Measurements from ENCODE around the gene OSBPL10. TPM values are rescaled to one million over a fixed set of nuclear protein-coding genes. Genes with fewer than 3 reads are reported as not detected.
A peak's percentile ranks its signal among the peaks of the same experiment; 100 is the strongest.

The OSBPL10 gene
- polyA plus RNA-seq, 3 donors from 2014 or later = 0.19 to 0.50 TPM; not detected in 1

DNA sequence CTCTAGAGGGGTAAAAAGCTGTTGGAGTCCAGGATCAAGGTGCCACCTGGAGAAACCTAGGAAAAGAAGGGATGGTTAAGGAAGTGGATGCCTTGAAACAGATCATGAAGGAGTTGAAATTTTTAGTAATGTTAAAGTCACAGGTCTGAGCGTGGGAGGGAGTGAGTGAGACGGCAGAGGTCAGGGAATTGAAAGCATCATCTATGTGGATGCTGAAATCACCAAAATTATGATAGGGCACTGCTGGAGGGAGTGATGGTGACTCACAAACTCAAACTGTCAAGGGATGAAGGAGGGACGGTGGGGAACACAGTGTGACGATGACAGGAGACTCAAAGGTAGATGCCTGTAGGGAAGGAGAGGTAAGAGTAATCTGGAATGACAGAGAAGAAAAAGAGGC, 205.7 kb downstream of the OSBPL10 start:
- Mint-ChIP-seq H3K9me3 (peaks cover 0 to 3% (median 0%) of the 10 kb centered on the region in 6 donors), H3K27ac (no peak overlapping the region), H3K4me1 (no peaks in the 10 kb centered on the region), H3K27me3 (ENCODE audit: low read depth in 3 of 3) (peaks cover 5 to 13% (median 7%) of the 10 kb centered on the region in 3 donors), H3K36me3 (no peaks in the 10 kb centered on the region), H3K4me3 (no peak overlapping the region)
- no peak for DNase-seq

DNA sequence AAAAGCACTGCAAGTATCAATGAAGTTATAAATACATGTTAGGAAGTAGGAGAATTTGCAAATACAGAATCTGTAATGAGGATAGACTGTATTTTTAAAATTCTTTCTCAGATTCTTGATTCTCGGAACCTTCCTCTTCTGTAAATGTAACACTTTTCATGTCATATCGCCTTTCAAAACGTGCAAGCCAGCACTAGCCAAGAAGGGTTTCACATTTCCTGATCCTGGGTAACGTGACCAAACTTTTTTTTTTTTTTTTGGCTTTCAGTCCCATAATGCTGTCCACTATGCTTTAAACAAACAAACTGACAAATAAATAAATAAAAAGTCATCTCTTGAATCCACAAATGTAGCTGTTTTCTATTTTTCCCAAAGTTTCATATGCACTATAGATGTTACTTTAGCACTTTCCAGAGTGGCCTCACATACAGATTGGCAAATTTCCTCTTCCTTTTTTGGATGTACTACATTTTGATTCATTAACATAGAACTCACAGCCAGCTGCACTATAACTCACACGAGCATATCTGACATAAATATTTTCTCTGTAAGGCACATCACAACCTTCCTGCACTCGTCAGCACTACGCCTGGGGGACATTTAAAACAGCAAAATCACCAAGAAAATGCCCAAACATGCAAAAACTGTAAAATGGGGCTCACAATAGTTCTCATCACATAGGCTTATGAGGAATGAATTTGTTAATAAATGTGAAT, 208.1 kb downstream of the OSBPL10 start:
- Mint-ChIP-seq H3K36me3 (no peaks in the 10 kb centered on the region), H3K4me3 (no peak overlapping the region), H3K4me1 (peaks cover 1 to 5% of the 10 kb centered on the region in 2 donors), H3K9me3 (no peaks in the 10 kb centered on the region), H3K27me3 (ENCODE audit: low read depth in 3 of 3) (peaks cover 0 to 13% (median 6%) of the 10 kb centered on the region in 3 donors), H3K27ac (no peak overlapping the region)
- DNase-seq = no peak

DNA sequence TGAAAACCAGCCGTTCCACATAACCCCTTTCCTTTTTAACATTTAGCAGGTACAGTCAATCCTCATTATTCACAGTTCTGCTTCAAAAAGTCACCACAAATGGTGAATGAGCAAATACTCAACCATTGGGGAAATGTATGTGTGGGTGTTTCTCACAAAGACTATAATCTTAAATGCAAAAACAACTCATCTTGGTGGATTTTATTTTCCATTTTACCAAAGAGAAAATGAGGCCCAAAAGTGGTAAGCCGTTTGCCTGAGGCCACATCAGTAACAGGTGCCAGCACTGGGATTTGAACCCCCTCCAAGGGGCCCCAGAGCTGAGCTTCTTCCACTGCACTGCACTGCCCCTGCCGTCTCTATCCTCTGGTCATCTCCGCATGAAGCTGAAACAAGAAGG, 208.8 kb downstream of the OSBPL10 start:
- Mint-ChIP-seq H3K9me3 (no peaks in the 10 kb centered on the region), H3K4me1 (peaks cover 1 to 5% of the 10 kb centered on the region in 2 donors), H3K4me3 (no peak overlapping the region), H3K27me3 (ENCODE audit: low read depth in 3 of 3) (peaks cover 0 to 12% (median 6%) of the 10 kb centered on the region in 3 donors), H3K27ac (no peak overlapping the region), H3K36me3 (no peaks in the 10 kb centered on the region)
- DNase-seq = no peak

DNA sequence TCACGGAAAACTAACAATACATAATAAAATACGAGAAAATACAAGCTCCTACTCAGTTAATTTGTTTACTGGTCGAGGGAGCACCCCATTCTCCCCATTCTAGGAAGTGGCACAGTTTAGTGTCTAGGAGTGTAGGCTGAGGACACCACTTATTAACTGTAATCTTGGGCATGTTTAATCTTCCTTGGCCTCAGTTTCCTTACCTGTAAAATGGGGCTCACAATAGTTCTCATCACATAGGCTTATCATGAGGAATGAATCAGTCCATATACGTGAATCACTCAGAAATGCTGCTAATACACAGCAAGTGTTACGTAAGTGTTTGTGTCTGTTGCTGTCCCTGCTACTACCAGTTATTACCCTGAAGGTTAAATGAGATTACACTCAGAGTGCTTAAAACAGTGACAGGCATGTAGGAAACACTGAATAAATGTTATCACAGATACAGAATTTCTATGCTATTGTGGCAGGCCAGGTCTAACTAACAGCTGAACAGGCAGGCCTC, 210.2 kb downstream of the OSBPL10 start:
- no peak for DNase-seq
- peaks cover 0 to 8% (median 6%) of the 10 kb centered on the region in 3 donors for H3K27me3 Mint-ChIP-seq (ENCODE audit: low read depth in 3 of 3)
- H3K36me3 Mint-ChIP-seq = no peaks in the 10 kb centered on the region
- H3K9me3 Mint-ChIP-seq = no peaks in the 10 kb centered on the region
- H3K27ac Mint-ChIP-seq = no peak overlapping the region
- peaks cover 5 to 6% of the 10 kb centered on the region in 2 donors for H3K4me1 Mint-ChIP-seq
- no peak overlapping the region for H3K4me3 Mint-ChIP-seq

DNA sequence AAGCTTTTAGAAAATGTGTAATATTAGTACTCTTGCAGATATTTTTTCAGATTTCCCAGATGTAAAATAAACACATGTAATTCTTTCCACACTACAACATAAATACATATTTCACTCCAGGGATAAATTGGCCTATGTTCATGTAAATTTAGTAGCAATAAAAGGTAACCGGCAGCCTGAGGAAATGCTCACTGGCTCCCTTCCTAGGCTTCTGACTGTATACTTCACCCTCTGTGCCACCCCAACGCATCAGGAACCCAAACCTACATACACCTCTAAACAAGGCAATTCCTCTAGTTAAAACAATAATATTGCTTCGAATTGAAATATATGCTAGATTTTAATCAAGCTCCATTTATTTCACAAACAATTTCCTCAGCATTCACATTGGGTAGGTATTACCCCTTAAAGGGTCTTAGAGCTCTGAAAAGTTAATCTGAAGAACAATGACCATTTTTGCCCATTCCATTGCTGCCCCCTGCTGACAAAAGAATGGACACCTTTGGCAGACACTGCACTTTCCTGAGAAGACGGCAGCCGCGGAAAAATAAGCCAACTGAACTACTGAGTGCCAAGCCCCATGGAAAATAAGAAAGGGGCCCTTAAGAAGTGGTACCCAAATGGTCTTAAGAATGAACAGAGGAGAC, 212.5 kb downstream of the OSBPL10 start:
- H3K27me3 Mint-ChIP-seq (ENCODE audit: low read depth in 3 of 3) = peaks cover 0 to 6% (median 5%) of the 10 kb centered on the region in 3 donors
- DNase-seq = peak; percentile 33 to 49 (median 37)
- H3K4me1 Mint-ChIP-seq = peaks cover 5 to 7% of the 10 kb centered on the region in 2 donors
- no peaks in the 10 kb centered on the region for H3K36me3 Mint-ChIP-seq
- H3K27ac Mint-ChIP-seq = no peak overlapping the region
- H3K9me3 Mint-ChIP-seq = no peaks in the 10 kb centered on the region
- H3K4me3 Mint-ChIP-seq = no peak overlapping the region

DNA sequence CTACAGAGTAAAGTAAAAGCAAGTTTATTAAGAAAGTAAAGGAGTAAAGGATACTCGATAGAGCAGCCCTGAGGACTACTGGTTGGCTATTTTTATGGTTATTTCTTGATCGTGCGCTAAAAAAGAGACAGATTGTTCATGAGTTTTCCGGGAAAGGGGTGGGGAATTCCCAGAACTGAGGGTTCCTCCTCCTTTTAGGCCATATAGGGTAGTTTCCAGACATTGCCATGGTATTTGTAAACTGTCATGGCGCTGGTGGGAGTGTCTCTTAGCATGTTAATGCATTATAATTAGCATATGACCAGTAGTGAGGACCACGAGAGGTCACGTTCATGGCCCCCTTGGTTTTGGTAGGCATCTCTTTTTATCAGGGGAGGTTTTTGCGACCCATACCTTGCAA, 213.1 kb downstream of the OSBPL10 start:
- Mint-ChIP-seq H3K36me3 (no peaks in the 10 kb centered on the region), H3K27ac (no peak overlapping the region), H3K4me1 (peaks cover 6 to 8% of the 10 kb centered on the region in 2 donors), H3K9me3 (no peaks in the 10 kb centered on the region), H3K27me3 (ENCODE audit: low read depth in 3 of 3) (peaks cover 0 to 6% (median 5%) of the 10 kb centered on the region in 3 donors), H3K4me3 (no peak overlapping the region)
- DNase-seq = no peak

DNA sequence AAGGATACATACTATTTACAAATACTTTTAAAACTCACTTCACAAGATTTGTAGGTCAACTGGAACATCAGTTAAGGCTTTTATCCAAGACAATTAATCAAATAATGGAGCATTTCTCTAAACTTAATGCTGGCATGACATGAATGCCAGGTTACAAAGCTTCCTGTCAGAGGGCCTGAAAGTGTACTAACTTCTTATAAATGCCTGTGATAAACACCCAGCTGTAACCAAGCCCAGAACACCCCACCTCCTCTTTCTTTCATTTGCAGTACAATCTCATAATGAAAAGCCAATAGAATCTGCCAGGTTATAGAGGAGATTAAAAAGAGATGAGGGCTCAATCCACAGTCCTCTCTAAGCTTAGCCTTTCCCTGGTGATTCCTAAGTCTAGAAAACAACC, 214.4 kb downstream of the OSBPL10 start:
- Mint-ChIP-seq H3K27me3 (ENCODE audit: low read depth in 3 of 3) (peaks cover 0 to 6% (median 4%) of the 10 kb centered on the region in 3 donors), H3K4me1 (peaks cover 18 to 19% of the 10 kb centered on the region in 2 donors), H3K4me3 (no peak overlapping the region), H3K27ac (no peak overlapping the region), H3K36me3 (no peaks in the 10 kb centered on the region), H3K9me3 (no peaks in the 10 kb centered on the region)
- no peak for DNase-seq

DNA sequence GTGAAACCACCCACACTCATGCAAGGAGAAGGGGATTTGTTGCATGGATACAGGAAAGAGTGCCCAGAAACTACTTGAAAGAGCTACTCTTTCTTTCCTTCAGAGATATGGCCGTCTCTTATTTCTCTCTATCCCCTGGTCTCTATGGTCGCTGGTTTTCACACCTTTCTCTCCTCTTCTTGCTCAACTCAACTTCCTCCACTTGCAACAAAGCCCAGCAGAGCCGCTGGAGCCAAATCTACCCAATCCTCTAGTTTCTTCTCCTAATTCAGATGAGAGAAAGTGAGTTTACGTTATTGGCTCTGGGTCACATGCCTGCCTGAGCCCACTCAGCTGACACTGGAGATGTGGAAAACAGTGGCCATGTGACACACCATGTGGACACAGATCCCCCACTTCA, 215.2 kb downstream of the OSBPL10 start:
- no peak overlapping the region for H3K27ac Mint-ChIP-seq
- H3K4me3 Mint-ChIP-seq = peak overlapping the region in 1 of 5 donors; percentile 41
- H3K36me3 Mint-ChIP-seq = no peaks in the 10 kb centered on the region
- H3K27me3 Mint-ChIP-seq (ENCODE audit: low read depth in 3 of 3) = peaks cover 0 to 7% (median 4%) of the 10 kb centered on the region in 3 donors
- DNase-seq = no peak
- H3K9me3 Mint-ChIP-seq = no peaks in the 10 kb centered on the region
- H3K4me1 Mint-ChIP-seq = peaks cover 18 to 19% of the 10 kb centered on the region in 2 donors

DNA sequence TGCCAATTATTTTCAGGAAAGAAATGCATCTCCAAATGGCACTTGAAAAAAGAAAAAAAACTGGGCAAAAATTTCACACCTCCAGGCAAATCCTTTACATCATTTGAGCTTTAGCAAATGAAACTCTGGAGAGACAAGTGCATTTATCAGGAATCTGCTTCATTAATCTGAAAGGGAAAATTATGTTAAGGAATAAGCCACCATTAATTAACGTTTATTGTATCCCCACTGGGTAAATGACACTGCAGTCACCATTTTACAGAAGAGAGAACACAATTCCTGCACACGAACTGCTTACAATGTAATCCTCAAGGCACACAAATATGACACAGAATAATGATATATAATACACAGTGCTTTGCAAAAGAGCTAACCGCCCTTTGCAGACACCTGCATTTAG, 217.3 kb downstream of the OSBPL10 start:
- H3K4me1 Mint-ChIP-seq = peaks cover 15 to 18% of the 10 kb centered on the region in 2 donors
- H3K9me3 Mint-ChIP-seq = no peaks in the 10 kb centered on the region
- H3K27me3 Mint-ChIP-seq (ENCODE audit: low read depth in 3 of 3) = peaks cover 0 to 3% (median 2%) of the 10 kb centered on the region in 3 donors
- no peaks in the 10 kb centered on the region for H3K36me3 Mint-ChIP-seq
- H3K4me3 Mint-ChIP-seq = no peak overlapping the region
- H3K27ac Mint-ChIP-seq = no peak overlapping the region
- DNase-seq = no peak

DNA sequence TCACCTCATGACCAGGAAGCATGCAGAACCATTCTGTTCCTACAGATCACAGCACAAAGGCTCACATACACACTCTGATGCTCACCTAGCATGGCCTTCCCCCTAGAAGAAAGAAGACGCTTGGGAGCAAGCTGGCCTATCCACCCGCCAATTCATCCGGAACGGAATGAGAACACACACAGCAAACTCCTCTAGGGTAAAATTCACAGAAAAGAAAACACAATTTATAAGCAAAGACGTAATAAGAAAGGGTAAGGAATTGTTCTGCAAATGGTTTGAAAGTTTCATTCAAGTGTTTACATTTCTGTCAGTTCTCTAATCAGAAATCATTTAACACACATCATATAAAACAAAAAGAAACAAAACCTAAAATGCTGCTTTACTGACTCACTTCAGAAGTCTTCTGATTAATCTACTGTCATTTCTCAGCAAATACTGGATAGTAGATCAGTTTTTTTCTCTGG, 218.1 kb downstream of the OSBPL10 start:
- Mint-ChIP-seq H3K9me3 (no peaks in the 10 kb centered on the region), H3K36me3 (no peaks in the 10 kb centered on the region), H3K4me3 (no peak overlapping the region), H3K27me3 (ENCODE audit: low read depth in 3 of 3) (peaks cover 0 to 3% (median 2%) of the 10 kb centered on the region in 3 donors), H3K27ac (peak overlapping the region in 1 of 6 donors; percentile 38), H3K4me1 (peaks cover 13 to 18% of the 10 kb centered on the region in 2 donors)
- DNase-seq = no peak

DNA sequence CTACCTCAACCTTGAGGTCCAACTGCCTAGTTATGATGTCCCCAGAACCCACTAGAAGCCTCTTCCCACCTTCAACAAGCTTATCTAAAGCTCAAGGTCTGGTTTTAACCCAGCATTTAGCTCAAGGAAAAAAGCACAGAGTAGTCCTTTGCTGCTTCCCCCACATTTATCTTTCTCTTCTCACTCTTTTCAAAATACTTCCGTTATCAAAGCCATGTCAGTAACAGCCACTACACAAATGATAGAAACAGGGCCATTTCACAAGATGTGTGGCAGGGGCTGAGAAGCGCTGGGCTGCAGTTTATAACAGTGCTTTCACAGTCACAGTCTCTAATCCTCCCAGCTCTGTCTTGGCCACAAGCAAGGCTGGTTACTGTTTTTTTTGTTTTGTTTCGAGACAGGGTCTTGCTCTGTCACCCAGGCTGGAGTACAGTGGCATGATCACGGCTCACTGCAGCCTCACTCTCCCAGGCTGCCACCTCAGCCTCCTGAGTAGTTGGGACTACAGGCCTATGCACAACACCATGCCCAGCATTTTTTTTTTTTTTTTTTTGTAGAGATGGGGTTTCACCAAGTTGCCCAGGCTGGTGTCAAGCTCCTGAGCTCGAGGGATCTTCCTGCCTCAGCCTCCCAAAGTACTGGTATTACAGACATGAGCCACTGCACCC, 218.8 kb downstream of the OSBPL10 start:
- peak; percentile 4 to 14 (median 5) for DNase-seq
- H3K4me3 Mint-ChIP-seq = peak overlapping the region in 3 of 5 donors; percentile 0 to 34 (median 33)
- H3K9me3 Mint-ChIP-seq = no peaks in the 10 kb centered on the region
- peak overlapping the region; percentile 14 to 92 (median 64) for H3K27ac Mint-ChIP-seq
- H3K27me3 Mint-ChIP-seq (ENCODE audit: low read depth in 3 of 3) = peaks cover 0 to 3% (median 2%) of the 10 kb centered on the region in 3 donors
- H3K4me1 Mint-ChIP-seq = peaks cover 13 to 18% of the 10 kb centered on the region in 2 donors
- H3K36me3 Mint-ChIP-seq = no peaks in the 10 kb centered on the region

DNA sequence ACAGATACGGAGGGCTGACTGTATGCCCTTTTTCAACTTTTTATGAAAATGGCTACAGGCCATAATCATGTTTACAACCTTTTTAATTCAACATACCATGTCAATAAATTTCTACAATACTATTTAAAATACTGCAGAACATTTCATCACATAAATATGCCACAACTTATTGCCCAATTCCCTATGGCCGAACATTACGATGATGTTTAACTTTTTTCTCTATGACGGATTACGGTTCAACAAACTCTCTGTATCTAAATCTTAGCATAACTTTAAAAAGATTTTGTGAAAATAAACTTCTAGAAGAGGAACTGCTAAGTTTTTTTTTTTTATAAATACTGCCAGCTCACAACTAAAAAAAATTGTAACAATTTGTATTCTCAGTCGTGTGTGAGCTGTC, 220.4 kb downstream of the OSBPL10 start:
- Mint-ChIP-seq H3K36me3 (no peaks in the 10 kb centered on the region), H3K27me3 (ENCODE audit: low read depth in 3 of 3) (peaks cover 0 to 3% (median 3%) of the 10 kb centered on the region in 3 donors), H3K4me1 (peaks cover 19 to 20% of the 10 kb centered on the region in 2 donors), H3K9me3 (no peaks in the 10 kb centered on the region), H3K4me3 (no peak overlapping the region), H3K27ac (no peak overlapping the region)
- DNase-seq = no peak

DNA sequence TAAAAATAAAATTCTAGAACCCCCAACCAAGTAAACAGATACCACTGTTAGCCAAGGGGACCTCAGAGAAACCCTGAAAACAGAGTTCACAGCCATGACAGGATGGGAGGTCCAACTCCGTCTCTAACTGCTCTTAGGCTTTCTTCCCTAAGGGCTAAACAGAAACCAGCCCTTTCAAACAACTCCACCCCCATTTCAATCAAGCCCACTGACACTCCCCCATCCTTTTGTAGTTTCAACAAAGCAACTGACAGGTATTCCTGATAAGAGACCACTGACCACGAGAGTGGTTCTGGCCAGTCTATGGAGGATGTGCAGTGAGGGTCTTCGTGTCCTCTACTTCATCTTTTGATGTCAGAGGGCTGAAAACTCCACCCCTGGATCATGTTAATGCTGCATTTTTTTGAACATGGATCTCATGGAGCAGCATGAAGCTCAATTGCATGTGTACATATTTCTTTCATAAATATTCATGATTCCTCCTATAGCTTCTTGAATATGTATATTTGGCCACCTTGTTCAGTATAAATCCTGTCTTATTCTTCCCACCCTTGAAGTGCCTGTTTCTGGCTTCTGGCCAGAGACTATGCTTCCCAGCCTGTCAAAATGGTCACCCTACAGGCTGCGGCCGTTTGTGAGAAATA, 222.6 kb downstream of the OSBPL10 start:
- Mint-ChIP-seq H3K9me3 (no peaks in the 10 kb centered on the region), H3K4me1 (peaks cover 20% of the 10 kb centered on the region in 2 donors), H3K36me3 (no peaks in the 10 kb centered on the region), H3K27ac (no peak overlapping the region), H3K4me3 (no peak overlapping the region), H3K27me3 (ENCODE audit: low read depth in 3 of 3) (peaks cover 1 to 4% (median 4%) of the 10 kb centered on the region in 3 donors)
- no peak for DNase-seq

Measured in immature natural killer cell (primary cell).